HG03558 (cell line): ENCODE measurements around the gene DNAH10.
"Not testable (repeated sequence)": the region's sequence is repeated elsewhere in the genome, so short reads cannot be mapped to it uniquely, and the experiment has no call there.

Source experiments
- ATAC-seq: cut with Tn5 transposase; IDR thresholded peaks from one replicate; pipeline ENCODE4 v1.9.1; 2021; ENCODE audit warnings: moderate number of reproducible peaks; ENCODE audit not compliant: unreplicated experiment; ENCODE audit errors: extremely low read depth

DNAH10 gene

DNA sequence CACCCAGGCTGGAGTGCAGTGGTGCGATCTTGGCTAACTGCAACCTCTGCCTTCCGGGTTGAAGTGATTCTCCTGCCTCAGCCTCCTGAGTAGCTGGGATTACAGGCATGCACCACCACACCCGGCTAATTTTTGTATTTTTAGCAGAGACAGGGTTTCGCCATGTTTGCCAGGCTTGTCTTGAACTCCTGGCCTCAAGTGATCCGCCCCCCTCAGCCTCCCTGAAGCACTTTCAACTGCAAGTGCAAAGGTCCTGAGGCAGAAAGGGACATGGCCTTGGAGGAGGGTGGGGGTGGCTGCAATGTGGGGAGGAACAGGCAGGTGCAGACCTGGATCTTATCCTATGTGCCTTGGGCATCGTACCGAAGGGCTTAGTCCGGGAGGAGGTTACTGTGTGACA, 27.3 kb downstream of the DNAH10 start:
- not testable (repeated sequence) for ATAC-seq

DNA sequence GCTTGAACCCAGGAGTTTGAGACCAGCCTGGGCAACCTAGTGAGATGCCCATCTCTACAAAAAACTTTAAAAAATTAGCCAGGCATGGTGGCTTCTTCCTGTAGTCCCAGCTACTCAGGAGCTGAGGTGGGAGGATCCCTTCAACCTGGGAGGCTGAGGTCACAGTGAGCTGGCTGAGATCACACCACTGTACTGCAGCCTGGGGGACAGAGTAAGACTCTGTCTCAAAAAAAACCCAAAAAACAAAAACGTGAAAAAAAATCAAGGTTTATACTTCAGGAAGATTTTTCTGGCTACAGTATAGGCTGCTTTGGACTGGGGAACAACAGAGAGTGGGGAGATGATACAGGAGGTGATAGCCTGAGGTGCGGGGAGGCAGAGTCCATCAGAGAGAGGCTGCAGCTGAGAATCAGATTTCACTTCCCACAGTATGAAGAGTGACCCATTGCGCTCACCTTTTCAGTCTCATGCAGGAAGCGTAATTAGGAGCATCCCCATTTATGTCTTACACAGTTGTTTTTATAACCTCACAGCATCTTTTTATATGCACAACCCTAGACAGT, 28.9 kb downstream of the DNAH10 start:
- ATAC-seq, result no peak

DNA sequence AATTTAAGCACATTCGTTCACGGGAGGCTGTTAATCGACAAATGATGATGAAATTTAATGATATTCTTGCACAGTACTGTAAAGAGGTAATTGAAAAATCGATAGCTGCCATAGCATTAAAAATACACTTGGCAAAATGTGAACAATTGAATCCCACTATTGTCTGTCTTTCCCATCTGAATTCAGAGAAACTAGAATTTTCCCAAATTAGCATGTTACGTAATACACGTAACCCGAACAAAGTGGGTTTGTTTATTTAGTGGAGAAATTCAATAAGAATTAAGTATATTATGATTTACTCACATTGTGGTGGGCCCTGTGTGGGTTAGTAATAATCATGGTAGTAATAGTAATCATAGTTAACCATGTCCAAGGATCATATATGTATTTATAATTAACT, 31.9 kb downstream of the DNAH10 start:
- ATAC-seq, result no peak

DNA sequence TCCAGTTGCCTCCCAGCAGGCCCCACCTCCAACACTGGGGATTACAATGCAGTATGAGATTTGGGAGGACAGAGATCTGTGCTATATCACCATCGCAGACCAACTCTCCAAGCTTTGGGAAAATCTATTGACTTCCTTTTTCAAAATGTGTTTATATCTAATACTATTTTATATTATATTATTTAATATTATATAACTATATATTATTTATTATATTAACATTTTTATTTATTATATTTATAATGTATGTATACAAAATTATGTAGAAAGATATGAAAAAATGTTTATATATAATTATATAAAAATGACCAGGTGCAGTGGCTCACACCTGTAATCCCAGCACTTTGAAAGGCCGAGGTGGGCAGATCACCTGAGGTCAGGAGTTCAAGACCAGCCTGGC, 36.4 kb downstream of the DNAH10 start:
- ATAC-seq, result no peak

DNA sequence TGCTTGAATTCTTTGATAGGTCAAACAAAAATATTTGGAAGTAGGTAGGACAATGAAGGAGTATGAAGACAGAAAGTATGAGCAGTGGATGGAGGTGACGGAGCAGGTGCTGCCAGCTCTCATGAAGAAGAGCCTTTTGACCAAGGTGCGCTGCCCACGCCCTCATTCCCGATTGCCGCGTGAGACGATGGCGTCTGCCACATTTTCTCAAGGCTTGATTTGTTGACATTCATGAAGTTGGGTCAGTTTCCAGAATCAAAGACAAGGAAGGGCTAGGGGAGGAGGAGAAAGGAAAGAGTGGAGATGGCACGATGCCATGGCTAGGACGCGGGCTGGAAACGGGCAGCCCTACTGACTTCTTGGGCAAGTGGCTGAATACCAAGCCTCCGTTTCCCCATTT, 37.1 kb downstream of the DNAH10 start:
- ATAC-seq, result no peak

DNA sequence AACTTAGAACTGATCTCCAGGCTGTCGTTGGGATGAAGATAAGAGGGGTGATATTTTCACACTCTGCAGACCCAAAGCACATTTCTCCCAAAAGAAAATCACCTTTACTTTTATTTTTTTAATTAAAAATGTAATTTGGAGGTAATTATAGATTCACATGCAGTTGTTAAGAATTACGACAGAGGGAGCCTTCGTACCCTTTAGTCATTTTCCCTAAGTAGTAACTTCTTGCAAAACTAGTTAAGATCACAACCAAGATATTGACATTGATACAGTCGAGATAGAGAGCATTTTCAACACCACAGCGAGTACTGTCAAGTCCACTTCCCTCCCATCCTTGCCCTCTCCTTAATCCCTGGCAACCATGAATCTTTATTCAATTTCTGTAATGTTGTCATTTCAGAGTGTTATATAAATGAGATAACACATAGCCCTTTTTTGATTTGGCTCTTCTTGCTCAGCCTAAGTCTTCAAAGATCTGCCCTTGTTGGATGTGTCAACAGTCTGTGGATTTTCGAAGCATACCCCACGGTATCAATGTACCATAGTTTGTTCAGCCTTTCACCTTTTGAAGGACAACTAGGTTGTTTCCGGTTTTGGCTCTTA, 39.6 kb downstream of the DNAH10 start:
- ATAC-seq, result no peak

DNA sequence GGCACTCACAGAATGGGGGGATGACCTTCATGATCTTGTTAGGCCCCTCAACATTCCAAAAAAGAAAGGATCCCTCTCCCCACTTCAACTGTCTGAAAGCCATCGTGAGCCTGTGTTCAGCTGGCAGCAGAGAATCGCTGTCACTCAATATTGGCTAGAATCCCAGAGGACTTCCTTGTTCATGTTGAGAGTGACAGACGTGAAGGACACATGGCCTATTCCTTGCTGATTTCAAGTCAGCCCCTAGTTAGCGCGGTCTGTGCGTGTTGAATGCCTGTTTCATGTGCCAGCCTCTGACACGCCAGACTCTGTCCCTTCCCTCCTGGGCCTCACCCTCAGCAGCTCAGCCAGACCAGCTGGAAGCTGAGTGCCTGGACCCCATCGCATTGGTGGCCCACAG, 43.1 kb downstream of the DNAH10 start:
- no peak for ATAC-seq

DNA sequence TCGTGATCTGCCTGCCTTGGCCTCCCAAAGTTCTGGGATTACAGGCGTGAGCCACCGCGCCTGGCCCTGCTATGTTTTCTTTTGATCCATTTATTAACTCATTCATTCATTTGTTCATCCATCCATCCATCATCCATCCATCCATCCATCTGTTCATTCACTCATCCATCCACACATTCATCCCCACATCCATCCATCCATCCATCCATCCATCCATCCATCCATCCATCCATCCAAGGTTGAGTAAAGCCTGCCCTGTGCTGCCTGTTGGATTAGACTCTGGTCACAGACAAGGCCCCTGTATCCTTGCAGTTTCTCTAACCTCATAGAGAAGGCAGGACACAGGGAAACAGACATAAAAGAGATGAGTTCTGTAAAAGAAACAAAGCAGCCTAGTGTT, 44.9 kb downstream of the DNAH10 start:
- ATAC-seq, result no peak

DNA sequence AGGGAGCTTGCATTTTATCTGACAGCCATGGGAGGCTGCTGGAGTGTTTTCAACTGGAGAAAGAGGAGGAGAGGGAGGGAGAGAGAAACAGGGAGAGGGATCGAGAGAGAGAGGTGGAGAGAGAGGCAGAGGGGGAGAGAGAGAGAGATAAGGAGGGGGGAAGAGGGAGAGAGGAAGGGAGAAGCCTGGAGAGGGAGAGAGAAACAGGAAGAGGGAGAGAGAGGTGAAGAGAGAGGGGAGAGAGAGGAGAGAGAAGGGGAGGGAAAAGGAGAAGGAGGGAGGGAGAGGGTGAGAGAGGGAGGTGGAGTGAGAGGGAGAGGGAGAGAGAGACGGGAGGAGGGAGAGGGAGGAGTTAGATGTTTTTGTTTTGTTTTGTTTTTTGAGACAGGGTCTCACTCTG, 45.6 kb downstream of the DNAH10 start:
- ATAC-seq, result no peak

DNA sequence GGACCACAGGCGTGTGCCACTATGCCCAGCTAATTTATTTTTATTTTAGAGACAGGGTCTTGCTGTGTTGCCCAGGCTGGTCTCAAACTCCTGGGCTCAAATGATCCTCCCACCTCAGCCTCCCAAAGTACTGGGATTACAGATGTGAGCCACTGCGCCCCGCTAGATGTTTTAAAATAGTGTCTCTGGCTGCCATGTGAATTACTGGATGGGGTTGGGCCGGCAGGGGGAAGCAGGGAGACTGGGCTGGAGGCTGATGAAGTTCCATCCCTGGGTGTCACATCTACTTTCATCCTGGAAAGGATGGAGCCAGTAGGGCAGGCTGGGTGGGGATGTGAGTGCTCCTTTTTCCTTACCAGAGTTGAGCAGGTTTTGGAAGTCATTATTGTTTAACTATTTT, 46.1 kb downstream of the DNAH10 start:
- ATAC-seq, result no peak

DNA sequence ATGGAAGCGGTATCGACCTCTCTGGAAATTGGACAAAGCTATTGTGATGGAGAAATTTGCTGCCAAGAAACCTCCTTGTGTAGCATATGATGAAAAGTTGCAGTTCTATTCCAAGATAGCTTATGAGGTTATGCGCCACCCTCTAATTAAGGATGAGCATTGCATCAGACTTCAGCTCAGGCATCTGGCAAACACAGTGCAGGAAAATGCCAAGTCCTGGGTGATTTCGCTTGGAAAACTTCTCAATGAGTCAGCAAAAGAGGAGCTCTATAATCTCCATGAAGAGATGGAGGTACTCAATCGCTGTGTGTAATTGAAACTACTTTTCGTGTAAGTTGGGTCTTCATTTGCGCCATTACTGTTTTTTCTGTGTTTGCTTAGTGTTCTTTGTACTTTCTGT, 51.2 kb downstream of the DNAH10 start:
- no peak for ATAC-seq

DNA sequence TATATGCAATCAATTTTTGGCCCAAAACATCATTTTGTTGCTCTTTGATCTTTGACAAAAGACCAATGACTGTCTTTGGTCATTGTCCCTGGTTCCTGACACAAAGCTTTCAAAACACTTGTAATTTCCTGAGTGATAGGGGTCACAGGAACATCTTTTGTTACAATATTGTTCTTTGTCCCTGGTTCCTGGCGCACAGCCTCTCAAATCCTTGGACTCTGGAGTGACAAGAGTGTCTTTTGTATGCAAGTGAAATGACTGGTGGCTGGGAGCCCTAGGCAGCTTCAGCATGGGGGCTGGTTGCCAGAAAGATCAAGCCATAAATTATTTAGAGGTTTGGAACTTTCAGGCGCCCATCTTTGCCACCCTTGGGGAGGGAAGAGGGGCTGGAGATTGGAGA, 53.9 kb downstream of the DNAH10 start:
- ATAC-seq, result no peak

DNA sequence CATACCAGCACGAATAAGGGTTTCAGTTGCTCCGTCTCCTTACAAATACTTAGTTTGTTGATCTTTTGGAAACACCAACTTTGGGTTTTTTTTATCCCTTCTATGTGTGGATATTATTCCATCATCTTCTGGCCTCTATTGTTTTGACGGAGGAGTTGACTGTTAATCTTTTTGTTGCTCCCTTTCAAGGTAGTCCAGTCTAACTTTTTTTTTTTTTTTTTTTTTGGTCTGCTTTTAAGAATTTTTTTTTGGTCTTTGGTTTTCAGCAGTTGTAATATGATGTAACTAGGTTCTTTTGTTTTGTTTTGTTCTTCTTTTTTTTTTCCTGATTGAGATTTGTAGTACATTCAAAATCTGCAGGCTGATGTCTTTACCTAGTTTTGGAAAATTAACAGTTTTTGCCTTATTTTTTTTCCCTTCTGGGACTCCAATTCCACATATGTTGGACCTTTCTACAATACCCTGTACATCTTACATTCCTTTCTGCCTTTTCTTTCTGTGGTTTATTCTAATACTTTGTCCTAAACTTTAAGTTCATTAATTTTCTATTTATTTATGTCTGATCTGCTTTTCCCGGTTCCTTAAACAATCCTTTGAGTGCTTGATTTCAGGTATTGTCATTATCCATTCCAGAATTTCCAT, 54.9 kb downstream of the DNAH10 start:
- no peak for ATAC-seq

DNA sequence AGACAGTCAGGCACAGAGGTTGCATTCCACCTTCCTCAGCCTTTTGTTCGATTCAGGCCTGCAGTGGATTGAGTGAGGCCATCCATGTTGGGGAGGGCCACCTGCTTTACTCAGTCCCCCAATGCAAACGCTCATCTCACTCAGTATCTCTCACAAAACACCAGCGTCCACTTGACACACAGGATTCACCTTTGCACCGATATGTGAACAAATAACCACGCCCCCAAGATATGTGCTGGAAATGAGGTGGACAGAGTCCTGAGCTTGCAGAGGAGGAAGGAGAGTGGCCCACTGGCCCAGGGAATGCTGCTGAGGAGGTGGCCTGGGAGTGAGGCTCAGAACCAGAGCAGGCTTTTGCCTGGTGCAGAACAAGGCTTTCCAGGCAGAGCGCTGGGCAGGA, 60.7 kb downstream of the DNAH10 start:
- ATAC-seq, result no peak

DNA sequence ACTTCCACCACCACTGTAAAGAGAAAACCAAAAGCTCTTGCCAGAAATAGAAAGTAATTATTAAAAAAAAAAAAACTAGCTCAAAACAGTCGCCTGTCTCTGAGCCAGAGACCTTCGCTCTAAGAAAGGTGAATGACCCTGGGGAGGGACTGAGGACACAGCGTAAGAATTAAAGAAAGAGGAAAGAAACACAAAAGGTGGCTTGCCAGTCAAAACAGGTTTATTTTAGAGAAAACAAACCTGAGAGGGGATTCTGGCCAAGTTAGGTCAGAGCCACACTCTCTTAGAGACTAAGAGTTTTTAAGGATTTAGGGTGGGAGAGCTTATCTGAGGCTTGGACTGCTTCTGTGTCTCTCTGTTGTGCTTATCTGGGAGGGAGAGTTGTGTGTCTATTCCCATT, 66.0 kb downstream of the DNAH10 start:
- no peak for ATAC-seq

DNA sequence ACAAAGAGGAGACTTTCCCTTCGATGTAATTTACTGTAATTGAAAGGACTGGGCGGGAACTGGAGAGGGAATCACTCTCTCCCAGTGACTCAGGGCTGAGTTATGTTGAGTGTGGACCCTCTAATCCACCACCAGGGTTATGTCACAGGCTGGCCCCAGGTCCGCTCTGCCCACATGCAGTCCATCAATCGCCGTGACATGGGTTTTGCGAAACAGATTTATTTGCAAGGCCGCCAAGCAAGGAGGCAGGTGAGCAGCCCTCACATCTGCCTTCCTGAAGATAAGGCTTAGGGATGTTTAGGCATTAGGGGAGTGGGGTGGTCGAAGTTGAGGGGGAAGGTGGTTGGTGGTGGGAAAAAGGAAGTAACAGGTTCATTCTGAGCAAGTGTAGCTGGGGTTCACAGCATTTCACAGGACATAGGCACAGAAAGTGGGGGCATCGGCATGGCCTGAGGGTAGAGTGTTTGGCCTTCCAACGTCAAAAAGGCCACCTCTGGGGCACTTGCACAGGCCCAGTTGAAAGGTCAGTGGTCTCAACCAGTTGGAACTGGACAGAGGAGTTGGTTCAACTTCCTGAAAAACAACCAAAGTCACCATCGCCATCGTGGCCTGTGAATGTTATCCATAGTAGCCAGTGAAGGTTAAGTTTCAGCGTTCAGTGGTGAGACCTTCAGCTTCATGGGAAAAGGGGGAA, 66.9 kb downstream of the DNAH10 start:
- no peak for ATAC-seq

DNA sequence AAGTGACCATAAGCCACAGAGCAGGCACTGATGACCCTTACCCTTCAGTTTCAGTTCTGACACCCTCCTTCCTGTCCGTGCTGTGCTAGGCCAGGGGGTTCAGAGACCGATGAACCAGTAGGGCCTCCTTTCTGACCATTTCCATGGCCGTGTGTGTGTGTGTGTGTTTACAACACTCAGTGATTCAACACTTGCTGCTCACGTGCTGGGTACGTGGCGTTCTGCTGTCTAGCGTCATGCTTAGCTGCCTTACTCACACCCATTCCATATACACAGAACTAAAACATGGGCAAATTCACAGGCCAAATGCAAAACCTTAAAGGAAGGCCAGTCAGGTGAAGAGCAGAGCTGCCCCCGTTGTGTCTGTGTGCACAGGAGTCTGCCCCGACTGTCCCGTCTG, 67.5 kb downstream of the DNAH10 start:
- ATAC-seq, result no peak

DNA sequence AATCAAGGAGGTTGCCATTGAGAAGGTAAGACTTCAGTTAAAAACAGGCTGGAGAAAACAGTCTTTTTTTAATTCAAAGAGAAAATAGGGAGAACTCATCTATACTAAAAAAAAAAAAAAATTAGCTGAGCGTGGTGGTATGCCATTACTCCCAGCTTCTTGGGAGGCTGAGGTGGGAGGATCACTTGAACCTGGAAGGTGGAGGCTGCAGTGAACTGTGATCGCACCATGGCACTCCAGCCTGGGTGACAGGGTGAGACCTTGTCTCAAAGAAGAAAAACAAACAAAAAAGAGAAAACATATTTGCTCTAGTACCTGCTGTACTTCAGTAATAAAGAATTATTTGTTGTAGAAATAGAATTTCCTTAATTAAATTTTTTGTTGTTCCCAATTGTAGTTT, 68.6 kb downstream of the DNAH10 start:
- ATAC-seq, result no peak

DNA sequence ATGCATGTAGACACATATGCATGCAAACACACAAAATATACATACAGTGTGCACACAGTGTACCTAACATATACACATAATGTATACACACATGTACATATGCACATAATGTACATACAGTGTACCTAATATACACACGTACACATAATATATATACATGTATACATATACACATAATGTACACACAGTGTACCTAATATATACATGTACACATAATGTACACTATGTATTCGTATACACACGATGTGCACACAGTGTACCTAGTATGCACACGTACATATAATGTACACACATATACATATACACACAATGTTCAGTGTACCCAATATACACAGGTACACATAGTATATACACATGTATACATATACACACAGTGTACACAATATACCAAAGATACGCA, 70.0 kb downstream of the DNAH10 start:
- ATAC-seq, result no peak

DNA sequence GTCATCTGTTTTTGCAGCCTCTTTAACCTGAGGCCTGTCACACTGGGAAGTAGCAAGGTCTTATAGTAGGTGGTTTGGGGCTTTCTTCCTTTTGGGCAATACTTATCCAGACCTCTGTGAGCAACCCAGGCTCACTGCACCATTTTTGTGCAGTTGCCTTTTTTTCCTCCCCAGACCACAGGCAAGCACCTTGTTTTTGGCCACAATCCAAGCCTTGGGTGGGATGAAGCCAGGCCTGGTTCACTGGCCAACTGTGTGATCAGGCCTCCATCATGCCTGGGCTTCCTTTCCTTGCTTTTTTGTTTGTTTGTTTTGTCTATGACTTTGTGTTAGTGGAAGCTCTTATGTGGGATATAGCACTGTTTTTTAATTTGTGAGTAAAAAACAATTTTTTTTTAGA, 71.7 kb downstream of the DNAH10 start:
- ATAC-seq, result no peak

DNA sequence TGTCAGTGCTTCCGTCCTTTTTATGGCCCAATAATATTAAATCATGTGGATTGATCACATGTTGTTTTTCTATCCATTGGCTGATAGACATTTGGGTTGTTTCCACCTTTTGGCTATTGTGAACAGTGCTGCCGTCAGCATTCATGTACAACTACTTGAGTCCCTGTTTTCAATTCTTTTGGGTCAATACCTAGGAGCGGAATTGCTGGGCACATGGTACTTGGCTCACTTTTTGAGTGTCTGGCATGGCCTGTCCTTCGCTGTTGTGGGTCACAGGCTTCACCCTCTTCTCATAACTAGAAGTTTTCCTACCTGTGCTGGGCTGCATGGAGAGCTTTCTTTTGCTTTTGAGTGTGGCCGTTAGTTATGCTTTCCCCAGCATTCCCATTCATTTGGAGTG, 72.7 kb downstream of the DNAH10 start:
- ATAC-seq, result no peak

DNA sequence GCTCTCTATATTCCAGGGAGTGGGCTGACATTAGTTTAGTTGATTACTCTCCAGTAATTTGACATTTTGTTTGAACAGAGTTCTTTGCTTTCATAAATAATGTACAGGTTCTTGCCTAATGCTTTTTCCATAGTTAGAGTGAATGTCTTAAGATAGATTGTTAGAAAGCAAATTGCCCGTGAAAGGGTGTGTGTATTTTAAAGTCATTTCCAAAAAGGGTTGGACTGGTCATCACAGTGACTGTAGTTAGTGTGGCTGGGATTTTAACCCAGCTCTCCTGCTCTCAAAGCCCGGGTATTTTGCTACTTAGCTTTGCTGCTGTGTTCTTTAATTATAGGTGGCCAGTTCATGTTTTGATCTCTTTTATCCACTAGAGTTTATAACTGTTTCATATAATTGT, 74.2 kb downstream of the DNAH10 start:
- no peak for ATAC-seq
